Stimulated activated CD4-positive, alpha-beta T cell treated with anti-CD3 and anti-CD28 coated beads, TNF-alpha, amount 100 ng/mL, for 24 hours (primary cell): ENCODE data around the gene ACCS.

ENCODE experiments used
- DNase-seq, 3 experiments: peaks; one replicate each; pipeline ENCODE4 v3.0.0-alpha.2; 2020; ENCODE audit warnings: low read depth in 3 of 3

ACCS gene

DNA sequence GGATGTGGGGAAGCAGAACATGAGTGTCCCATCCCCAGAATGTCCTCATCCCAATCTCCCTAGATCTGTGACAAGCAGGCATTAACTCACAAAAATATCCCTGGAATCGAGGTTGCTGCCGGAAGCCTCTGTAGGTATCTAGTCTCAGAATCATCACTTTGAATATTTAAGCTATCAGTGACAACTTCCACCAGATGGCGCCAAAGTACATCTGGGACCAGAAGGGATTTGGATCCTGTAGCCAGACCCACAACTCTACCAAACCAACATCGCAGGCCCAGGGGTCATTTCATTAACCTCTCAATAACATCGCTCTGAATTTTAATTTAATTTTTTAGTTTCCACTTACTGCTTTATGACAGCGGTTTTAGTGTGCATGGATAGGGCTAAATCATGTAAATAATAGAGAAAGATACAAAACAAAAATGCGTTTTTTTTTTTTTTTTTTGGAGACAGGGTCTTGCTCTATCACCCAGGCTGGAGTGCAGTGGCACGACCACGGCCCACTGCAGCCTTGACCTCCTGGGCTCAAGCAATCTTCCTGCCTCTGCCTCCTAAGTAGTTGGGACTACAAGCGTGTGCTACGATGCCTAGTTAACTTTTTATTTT lies 28.3 kb downstream of the ACCS start:
- DNase-seq = peak; percentile 62 to 81 (median 65)

DNA sequence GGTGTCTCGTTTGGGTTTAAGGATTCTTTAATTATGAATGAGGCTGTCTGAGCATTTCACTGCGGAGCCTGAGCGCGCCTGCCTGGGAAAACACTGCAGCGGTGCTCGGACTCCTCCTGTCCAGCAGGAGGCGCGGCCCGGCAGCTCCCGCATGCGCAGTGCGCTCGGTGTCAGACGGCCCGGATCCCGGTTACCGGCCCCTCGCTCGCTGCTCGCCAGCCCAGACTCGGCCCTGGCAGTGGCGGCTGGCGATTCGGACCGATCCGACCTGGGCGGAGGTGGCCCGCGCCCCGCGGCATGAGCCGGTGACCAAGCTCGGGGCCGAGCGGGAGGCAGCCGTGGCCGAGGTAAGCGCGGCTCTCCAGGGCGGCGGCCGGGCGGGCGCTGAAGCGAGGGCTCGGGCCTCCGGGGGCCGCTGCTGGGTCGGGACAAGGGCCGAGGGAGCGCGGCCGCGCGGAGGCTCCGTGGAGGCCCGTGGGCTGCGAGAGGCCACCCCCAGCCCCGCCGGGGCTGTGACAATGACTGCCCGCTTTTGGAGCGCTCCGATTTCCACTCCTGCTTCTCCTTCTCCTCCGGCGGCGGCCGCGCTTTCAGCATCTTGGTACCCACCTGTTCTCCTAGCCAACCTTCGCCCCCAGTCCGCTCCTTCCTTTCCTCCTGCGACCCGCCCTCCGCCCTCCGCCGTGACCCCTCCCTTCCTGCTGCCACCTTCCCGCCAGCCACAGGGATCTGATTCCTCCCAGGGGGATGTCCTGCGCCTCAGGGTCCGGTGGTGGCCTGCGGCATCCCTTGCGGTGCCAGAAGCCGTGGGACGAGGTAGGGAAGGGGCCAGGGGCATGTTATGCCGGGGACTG lies 29.7 kb downstream of the ACCS start, which contains the start of gene EXT2:
TSS of gene EXT2 (plus strand) at position 173 of the 854 bp plus-strand sequence. CDS start 12,035 bp downstream, outside the sequence.
- peak; percentile 69 to 85 (median 82) for DNase-seq

DNA sequence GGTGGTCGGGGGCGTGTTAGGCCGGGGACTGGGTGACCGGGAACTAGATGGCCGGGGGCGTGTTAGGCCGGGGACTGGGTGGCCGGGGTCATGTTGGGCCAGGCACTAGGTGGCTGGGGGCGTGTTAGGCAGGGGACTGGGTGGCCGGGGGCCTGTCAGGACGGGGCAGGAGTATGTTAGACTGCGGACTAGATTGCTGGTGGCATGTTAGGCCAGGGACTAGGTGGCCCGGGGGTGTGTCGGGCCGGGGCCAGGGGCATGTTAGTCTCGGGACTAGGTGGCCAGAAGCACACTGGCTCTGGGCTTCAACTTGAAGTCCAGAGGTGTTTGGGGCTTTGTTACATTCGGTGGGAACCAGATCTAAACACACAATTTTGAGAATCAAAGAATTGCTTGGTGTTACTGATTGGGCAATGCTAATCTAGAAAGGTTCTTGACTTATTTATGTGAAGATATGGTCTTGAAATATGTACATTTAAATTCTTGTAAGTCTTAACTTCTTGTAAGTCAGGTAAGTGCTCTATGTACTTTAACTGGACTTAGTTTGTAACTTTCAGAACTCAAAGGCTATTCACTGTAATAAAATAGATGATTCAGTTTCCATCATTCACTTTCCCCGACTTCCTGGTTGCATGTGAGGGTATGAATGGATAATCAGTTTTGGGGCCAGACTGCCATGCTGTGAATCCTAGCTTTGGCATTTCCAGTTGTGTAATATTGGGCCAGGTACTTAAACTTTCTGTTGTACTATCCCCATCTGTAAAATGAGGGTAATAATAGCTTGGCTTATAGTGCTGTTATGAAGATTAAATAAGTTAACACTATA lies 30.5 kb downstream of the ACCS start:
- no peak for DNase-seq

DNA sequence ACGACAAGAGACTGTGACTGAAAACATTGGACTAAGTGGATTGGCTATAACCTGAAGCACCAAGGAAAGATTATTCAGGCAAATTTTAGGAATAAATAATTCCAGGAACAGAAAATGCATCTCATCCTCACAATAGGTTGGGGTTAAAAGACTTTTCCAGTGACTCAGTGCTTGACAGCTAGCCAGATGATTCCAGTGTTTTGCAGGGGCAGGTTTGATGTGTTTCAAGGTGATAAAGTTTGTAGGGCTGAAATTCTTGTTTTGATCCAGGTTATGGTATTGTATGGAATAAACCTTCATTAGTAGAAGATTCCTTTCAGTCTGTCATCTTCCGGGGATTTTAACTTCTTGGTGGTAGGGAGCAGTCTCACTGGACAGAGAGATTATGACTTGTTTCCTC lies 31.8 kb downstream of the ACCS start:
- DNase-seq = no peak

DNA sequence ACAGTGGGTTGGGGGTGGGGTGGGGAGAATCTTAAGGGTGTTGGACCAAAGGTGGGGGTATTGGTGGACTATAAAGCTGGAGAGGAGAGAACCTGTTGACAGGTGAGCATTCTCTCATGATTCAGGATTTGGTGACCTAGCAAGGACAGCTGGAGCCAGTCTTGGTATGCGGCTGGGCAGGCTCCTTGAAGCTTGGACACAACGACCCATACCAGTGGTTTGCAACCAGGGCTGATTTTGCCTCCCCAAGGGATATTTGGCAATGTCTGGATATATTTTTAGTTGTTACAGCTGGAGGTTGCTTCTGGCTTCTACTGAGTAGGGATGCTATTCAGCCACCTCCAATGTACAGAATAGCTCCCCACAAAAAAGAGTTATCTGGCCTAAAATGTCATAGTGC lies 35.0 kb downstream of the ACCS start:
- no peak for DNase-seq

DNA sequence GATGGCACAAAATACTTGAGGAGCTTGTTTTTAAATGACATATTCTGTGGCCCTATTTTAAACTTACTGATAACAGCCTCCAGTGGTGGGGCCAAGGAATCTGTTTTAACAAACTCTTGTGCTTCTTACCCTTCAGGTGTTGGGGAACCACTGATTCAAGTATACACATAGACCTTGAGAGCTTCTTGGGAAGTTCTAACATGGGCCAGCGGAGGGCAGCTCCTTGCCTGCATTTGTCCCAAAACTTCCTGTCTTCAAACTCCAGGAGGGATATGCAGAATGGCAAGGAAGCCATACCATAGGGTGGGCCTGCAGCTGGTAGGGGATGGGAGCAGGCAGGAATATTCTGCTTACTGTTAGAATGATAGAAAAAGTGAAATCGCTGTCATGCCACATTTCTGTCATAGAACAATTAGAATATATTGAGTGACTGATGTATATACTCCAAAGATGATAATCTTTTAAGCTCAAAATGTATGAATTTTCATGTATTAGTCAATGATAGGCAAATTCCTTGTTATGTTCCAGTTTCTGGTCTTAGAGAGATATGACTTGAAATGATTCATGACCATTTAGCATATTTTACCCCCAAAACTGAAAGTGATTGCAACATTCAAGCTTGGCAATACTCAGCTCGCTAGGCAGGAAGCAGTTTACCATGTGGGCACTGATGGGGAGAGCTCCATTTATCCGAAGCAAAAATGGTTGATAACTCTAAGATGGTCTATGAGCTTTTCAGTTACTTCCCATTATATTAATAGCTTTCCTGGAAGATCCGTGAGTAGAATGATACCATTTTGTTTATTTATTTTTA lies 38.6 kb downstream of the ACCS start:
- no peak for DNase-seq

DNA sequence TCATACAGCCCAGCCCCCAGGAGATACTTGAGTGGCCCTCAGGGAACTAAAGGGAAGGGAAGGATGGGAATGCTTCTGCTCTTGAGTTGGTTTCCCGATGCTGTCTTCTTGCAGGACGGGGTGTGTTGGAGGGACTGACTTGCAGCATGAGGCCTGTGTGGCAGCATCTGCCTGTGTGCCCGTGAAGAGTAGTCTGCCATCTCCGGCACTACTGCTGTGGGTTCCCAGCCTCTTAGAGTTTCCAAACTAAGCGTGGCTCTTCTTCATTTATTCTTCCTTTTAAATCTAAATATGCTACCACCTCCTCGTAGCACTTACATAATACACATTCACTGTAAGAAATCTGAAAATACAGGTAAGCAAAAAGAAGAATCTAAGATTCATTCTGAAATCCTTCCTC lies 42.2 kb downstream of the ACCS start:
- DNase-seq = no peak

DNA sequence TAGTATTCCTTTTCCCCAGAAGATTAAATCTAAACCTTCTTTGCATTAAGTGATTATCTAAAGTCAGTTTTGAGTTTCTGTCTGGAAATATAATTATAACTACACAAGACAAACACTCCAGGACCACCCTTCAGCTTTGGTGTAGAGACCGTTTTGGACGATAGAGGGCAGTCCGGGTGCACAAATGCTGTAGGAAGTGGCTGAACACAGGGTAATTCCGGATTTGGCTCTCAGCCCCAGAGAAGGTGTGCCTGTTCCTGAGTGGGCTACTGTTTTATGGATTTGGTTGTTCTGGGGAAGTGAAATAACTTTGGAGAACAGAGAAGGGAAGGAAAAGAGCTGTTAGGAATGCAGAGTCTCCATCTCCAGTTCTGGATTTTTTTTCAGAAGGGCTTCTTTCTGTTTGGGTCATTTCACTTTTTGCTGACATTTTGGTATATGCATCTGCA lies 44.2 kb downstream of the ACCS start:
- peak in 2 of 3 experiments; percentile 18 to 46 for DNase-seq

DNA sequence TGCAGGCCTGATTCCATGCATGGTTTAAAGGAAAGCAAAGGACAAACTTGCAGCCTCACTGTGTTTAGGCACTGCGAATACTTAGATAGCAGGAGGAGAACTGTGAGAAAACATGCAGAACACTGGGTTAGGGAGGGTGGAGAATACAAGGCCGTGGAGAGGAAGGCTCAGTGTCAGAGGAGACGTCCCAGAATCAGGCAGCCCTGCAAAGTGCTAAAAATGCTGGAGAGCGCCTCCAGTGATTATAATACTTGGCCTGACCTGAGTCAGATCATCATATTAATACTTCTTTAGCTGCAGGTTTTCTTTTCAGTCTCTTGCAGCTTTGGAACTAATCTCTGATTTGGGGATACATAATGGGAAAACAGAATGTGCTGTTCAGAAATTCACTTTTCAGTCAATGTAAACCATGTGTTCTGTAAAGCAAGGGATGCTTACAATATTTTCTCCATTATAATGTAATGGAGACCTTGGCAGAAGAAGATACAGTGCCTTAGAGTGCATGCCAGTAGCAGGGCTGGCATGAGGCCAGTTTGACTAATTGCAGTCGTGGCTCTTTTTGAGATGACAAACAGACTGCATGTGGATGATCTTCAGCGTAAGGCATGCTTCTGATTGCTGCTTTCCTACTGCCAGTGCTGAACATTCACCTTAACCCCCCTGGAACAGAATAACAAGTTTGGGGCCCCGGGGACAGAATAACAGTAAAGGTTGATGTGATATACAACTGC lies 46.2 kb downstream of the ACCS start:
- DNase-seq = no peak

DNA sequence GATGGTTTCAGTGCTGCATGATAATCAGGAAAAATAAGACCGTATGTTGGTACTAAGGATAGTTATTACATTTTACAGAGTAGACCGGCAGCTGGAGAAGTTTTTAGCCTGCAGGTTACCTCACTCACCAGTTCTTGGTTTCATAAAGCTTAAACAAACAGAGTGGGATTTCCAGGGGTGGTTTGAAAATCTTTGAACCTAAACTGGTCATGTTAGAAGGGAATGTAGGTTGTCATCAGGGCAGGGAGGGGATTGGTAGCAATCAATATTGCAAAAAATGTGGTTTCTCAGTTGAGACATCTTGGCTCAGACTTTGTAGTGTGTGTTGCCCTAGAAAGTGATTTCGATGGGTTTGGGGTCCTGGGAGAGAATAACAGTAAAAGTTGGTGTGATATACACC lies 46.9 kb downstream of the ACCS start:
- no peak for DNase-seq

DNA sequence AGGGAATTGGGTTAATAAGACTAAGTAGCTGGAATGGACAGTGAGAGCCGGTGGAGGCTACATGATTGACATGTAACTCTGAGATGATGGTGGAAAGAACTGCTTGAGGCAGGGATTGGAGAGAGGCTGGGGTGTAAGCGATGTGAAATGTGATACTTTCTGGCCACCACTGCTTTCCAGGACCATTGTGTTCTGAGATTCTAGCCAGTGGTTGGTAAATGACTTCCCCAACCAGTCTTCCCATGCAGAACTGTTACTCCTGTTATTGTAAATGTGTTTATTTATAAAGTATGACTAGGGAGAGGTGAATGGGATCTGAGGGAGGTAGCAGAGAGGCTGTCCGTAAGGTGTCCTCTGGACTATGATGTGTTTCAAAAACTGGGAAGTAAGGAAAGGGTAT lies 47.5 kb downstream of the ACCS start:
- no peak for DNase-seq

DNA sequence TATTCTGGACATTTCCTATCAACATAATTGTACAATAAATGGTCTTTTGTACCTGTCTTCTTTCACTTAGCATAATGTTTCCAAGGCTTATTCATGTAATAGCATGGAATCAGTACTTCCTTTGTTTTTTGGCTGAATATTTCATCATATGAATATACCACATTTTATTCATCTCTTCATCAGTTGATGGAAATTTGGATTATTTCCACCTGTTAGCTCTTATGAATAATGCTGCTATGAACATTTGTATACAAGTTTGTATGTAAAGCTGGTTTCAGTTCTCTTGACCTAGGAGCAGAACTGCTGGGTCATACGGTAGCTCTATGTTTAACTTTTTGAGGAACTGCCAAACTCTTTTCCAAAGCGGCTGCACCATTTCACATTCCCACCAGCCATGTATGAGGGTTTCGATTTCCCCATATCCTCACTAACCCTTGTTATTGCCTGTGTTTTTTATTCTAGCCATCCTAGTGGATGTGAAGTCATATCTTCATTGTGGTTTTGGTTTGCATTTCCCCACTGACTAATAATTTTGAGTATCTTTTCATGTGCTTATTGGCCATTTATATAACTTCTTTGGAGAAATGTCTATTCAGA lies 50.3 kb downstream of the ACCS start:
- DNase-seq = no peak

DNA sequence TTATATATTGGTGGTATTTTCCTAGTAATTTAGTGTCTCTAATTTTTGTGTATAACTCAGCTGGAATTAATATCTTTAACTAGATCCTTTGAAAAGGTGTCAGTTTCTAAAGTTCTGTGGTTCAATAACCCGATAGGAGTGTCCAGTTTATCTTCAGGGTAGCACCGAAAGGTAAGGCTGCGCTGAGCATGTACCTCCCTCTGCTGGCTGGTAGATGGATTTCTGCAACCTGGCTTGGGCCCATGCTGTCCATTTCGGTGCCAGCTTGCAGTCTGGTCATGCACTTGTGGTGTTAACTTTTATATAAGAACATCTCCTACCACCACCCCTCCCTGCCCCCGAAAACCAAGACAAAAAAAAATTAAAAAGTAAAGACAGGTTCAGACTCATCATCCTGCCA lies 54.1 kb downstream of the ACCS start:
- no peak for DNase-seq

DNA sequence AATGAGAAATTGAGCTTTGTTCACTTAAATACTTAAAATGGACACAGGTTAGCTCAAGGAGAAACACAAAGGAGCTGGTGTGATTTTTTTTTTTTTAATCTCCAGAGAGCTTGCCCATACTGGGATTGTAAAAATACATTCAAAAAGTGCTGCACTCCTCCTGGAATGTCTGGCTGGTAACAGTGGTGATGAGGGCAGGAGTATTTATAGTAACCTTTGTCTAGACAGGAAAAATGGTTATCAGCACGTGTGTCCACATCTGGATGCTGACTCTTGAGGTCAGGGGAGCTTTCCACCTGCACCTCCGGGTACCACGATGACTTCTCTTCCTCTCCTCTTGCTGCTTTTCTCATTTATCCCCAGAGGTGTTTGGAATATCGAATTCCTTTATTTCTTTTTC lies 59.5 kb downstream of the ACCS start:
- no peak for DNase-seq

DNA sequence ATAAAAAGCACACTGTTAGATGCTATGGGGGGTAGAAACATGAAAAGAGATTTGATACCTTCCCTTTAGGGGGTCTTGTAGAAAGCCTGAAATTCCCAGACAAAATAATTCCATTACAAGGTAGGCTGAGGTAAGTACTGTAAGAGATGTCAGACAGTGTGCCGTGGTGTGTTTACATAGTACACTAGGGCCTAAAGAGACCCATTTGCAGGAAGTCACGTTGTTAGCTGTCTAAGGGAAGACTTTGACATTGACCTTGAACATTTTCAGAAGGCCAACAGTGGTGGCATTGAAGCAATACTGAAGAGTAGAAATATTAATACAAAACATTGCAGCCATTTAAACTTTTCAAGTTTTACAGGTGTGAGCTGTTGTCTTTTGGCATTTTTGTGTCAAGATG lies 60.2 kb downstream of the ACCS start:
- no peak for DNase-seq

DNA sequence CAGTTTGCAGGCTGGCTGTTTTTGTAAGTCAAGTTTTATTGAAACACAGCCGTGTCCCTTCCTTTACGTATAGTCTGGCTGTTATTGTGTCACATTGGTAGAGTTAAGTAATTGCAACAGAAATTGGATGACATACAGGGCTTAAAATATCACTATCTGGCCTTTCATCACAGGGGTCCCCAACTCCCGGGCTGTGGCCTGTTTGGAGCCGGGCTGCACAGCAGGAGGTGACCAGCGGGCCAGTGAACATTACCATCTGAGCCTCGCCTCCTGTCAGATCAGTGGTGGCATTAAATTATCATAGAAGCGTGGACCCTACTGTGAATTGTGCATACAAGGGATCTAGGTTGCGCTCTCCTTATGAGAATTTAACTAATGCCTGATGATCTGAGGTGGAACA lies 61.1 kb downstream of the ACCS start:
- no peak for DNase-seq

DNA sequence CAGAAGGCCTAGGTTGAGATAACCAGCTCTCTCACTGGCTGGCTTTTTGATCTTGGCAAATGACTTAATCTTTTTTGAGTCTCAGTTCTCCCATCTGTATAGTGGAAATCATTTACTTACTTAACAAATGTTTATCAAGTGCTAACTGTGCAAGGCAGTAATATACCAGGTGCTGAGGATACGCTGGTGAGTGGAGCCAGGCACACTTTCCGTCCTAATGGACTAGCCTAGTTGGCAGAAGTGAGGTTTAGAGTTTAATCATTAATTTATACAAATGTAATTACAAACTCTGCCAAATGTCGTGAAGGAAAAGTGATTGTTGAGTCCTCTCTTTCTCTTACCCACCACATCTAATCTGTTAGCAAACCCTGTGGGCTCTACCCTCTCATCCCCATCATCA lies 62.7 kb downstream of the ACCS start:
- no peak for DNase-seq

DNA sequence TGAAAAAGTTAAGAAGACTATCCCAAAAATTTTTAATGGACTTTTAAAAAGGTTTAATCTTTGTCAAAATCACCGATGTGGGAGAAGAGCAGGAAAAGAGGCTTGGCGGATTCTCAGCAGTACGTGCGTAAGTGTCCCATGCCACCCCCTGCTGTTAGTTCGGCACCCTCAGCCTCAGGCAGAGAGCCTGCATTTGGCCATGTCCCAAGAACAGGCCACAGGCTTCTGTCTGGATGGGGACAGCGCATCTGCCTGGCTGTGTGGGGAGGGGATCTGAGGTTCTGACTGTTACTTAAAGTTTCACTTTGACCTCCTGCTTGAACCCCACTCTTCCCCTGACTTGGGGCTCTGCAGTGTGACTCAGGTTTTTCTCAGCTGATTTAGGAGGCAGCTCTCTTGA lies 64.7 kb downstream of the ACCS start:
- no peak for DNase-seq

DNA sequence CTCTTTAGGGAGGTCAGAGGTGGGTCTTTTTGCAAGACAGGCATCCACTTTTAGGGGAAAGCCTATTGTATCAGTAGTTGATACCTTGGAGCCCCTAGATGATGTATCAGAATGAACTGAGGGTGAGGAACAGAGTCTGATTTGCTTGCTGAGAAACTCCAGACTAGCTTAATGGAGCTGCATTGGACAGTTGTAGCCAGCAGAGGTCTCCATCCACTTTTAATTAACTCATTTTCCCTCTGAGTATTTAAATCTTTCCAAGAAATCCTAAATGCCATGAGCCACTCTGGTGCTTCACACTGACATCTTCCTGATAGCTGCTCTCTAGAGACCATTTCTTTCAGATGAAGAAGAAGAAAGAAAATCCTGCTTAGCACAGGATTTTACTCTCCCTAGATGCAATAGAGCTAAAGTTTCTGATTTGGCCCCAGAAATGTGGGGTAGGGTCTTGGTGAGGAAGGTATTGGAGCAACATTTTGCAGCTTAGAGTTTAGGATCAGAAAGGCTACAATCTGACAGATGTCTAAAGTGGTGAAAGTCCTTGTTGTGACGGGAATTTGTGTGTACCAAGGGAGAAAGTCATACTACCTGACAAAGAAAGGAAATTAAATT lies 67.4 kb downstream of the ACCS start:
- no peak for DNase-seq
